Neutrophil (primary cell): ENCODE results near the gene FOXP4.

Experiments used
- H3K27ac ChIP-seq: fragments of 200-600 bp; sonication (generic); 2 replicates; pipeline ENCODE4 v1.5.1; 2016; ENCODE audit warnings: mild to moderate bottlenecking, moderate library complexity
- H3K27me3 ChIP-seq: fragments of 200-600 bp; sonication (generic); 2 replicates; pipeline ENCODE4 v1.6.0; 2016; ENCODE audit warnings: mild to moderate bottlenecking
- H3K36me3 ChIP-seq: fragments of 200-600 bp; sonication (generic); 2 replicates; pipeline ENCODE4 v1.5.1; 2017
- H3K4me1 ChIP-seq, 2 experiments: fragments of 200-600 bp in 1 of 2; sonication (generic) in 1 of 2; 1 replicate in 1 of 2; 2 replicates in 1 of 2; pipeline versions ENCODE4 v1.5.1 to v1.6.1; 2013 to 2016; ENCODE audit warnings: low read depth in 1 of 2, low read length in 1 of 2, mild to moderate bottlenecking in 1 of 2, moderate library complexity in 1 of 2; ENCODE audit not compliant: control insufficient read depth in 1 of 2, insufficient read depth in 1 of 2
- H3K4me3 ChIP-seq, 2 experiments: fragments of 200-600 bp in 1 of 2; sonication (generic) in 1 of 2; 1 replicate in 1 of 2; 2 replicates in 1 of 2; pipeline ENCODE4 v1.5.1; 2013 to 2016; ENCODE audit warnings: low read depth in 1 of 2, low read length in 1 of 2, mild to moderate bottlenecking in 1 of 2, moderate library complexity in 1 of 2
- H3K9me3 ChIP-seq: fragments of 200-600 bp; sonication (generic); 2 replicates; pipeline ENCODE4 v1.5.1; 2016
- TF ChIP-seq, protein P1 (sequence below): fragments of 200-600 bp; sonication (generic); IDR thresholded peaks from 2 replicates; pipeline ENCODE4 v1.5.1; 2016; ENCODE audit warnings: antibody characterized with exemption

FOXP4 gene

DNA sequence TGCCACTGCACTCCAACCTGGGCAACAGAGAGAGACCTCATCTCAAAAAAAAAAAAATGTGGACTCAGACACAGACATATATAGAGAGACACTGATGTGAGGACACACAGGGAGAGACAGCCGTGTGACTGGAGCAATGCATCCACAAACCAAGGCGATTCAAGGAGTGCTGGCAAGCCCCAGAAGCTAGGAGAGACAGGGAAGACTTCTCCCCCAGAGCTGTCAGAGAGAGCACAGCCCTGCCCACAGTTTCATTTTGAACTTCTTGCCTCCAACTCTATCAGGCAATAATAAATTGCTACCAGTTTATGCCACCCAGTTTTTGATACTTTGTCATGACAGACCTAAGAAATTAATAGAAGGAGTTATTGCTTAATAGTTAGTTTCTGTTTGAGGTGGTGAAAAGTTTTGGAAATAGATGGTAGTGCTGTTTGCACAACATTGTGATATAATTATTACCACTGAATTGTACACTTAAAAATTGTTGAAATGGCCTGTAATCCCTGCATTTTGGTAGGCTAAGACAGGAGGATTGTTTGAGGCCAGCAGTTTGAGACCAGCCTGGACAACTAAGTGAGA lies 87.0 kb downstream of the FOXP4 start:
- peaks cover 50% of the 10 kb centered on the region for H3K27me3 ChIP-seq
- H3K4me3 ChIP-seq = no peak overlapping the region
- no peaks in the 10 kb centered on the region for H3K9me3 ChIP-seq
- TF ChIP-seq, protein P1, sequence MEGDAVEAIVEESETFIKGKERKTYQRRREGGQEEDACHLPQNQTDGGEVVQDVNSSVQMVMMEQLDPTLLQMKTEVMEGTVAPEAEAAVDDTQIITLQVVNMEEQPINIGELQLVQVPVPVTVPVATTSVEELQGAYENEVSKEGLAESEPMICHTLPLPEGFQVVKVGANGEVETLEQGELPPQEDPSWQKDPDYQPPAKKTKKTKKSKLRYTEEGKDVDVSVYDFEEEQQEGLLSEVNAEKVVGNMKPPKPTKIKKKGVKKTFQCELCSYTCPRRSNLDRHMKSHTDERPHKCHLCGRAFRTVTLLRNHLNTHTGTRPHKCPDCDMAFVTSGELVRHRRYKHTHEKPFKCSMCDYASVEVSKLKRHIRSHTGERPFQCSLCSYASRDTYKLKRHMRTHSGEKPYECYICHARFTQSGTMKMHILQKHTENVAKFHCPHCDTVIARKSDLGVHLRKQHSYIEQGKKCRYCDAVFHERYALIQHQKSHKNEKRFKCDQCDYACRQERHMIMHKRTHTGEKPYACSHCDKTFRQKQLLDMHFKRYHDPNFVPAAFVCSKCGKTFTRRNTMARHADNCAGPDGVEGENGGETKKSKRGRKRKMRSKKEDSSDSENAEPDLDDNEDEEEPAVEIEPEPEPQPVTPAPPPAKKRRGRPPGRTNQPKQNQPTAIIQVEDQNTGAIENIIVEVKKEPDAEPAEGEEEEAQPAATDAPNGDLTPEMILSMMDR = no peak
- no peak overlapping the region for H3K27ac ChIP-seq
- H3K4me1 ChIP-seq = peaks cover 0 to 1% of the 10 kb centered on the region in 2 experiments
- no peaks in the 10 kb centered on the region for H3K36me3 ChIP-seq

DNA sequence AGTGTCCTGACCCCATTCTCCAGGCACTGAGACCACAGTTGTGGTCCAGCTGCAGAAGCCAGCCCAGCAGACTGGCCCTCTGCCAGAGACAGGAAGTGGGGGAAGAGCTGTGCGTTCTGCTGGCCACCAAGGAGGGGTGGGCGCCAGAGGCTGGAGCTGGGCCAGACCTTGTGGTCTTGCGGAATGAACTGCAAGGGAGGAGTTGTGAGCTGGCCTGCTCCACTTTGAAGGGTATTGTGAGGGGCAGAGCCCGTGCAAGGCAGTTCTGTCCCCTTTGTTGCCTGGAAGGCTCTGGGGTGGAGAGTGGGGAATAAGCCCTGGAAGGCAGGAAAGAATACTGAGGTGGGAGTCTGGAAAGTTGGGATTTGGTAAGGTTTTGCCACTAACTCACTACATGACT lies 88.5 kb downstream of the FOXP4 start:
- Histone ChIP-seq H3K9me3 (no peaks in the 10 kb centered on the region), H3K27me3 (peaks cover 65% of the 10 kb centered on the region), H3K27ac (no peak overlapping the region), H3K4me3 (no peak overlapping the region), H3K4me1 (peaks cover 0 to 6% of the 10 kb centered on the region in 2 experiments), H3K36me3 (no peaks in the 10 kb centered on the region)
- TF ChIP-seq, protein P1 = no peak

DNA sequence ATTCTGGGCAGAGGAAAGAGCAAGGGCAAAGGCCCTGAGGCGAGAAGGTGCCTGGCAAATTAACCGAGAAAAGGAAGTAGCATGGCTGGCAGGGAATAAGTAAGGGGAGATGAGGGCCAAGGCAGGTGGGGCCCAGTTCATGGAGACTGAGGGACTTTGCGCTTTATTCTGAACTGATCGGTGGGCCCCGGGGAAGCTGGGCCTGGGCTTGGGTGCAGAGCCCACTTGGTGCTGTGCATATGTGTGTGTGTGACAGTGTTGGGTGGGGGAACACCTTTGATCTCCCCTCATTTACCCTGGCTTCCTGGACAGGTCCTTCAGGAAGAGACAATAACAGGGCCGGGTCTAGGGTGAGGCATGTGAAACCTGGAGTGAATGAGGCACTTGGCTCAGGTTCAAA lies 89.2 kb downstream of the FOXP4 start:
- Histone ChIP-seq H3K27me3 (peaks cover 72% of the 10 kb centered on the region), H3K4me1 (peaks cover 0 to 6% of the 10 kb centered on the region in 2 experiments), H3K4me3 (no peak overlapping the region), H3K9me3 (no peaks in the 10 kb centered on the region), H3K36me3 (no peaks in the 10 kb centered on the region), H3K27ac (no peak overlapping the region)
- TF ChIP-seq, protein P1 = no peak

DNA sequence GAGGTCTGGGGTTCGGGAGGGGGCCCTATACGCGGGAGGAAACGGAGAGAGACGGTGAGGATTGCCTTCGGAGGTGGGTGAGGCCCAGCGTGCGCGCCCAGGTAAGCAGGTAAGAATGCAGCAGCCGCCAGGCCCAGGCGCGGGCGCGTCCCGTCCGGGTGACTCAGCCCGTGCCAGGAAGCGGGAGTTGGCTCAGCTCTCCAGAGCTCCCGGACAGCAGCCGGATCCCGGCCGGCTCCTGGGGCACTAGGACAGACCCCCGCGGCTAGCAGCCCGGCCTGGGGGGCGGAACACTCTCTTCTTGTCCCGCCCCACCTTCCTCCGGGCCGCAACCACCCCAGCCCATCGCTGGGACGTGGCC lies 90.6 kb downstream of the FOXP4 start:
- Histone ChIP-seq H3K4me1 (peaks cover 0 to 6% of the 10 kb centered on the region in 2 experiments), H3K27ac (no peak overlapping the region), H3K27me3 (peaks cover 86% of the 10 kb centered on the region), H3K36me3 (no peaks in the 10 kb centered on the region), H3K9me3 (no peaks in the 10 kb centered on the region), H3K4me3 (no peak overlapping the region)
- TF ChIP-seq, protein P1 = no peak

DNA sequence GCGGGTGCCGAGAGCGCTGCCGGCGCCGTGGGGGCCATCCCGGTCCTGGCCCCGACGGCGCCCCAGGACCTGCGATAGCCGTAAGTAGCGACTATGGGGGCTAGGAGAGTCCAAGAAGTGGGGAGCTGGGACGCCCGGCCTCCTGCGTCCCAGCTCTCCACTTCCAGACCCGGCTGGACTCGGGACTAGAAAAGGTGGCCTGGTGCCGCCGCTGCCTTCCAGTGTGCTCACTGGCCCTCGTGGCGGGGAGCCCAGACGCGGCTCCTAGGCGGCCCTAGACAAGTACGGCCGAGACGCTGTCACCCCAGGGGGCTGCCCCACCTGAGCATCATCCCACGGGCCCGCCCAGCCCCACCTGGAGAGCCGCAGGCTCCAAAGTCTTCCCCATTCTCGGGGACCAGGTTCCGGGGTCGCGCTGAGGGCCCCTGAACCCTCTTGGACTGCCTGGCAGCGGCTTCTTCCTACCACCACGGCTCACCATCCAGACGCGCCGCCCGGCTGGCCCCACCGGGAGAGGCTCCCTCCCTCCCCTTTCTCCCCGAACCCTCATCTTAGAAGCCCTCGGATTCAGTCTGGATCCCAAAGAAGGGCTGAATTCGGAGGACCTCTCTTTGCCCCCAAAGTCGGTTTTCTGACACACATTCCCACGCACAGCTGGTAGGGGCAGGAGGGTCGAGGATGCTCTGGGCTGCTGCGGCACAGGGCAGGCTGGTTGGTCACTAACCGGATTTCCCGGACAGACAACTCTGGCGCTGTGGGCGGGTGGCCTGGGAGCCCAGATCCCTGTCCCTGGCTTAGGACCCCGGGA lies 91.2 kb downstream of the FOXP4 start:
- H3K27ac ChIP-seq = no peak overlapping the region
- H3K4me3 ChIP-seq = no peak overlapping the region

More for the DNA sequence above, 91.2 kb downstream of the FOXP4 start:
- TF ChIP-seq, protein P1 = no peak
- no peaks in the 10 kb centered on the region for H3K36me3 ChIP-seq
- peaks cover 0 to 6% of the 10 kb centered on the region in 2 experiments for H3K4me1 ChIP-seq
- no peaks in the 10 kb centered on the region for H3K9me3 ChIP-seq
- peaks cover 88% of the 10 kb centered on the region for H3K27me3 ChIP-seq
